Liver (tissue), 9 donors: Measurements from ENCODE around the gene GNAS-AS1. TPM values are rescaled to one million over a fixed set of nuclear protein-coding genes. Genes with fewer than 3 reads are reported as not detected.

Experiments used
- DNase-seq: peaks from one replicate; pipeline ENCODE4 v3.0.0-alpha.2; 2017; ENCODE audit warnings: low spot score
- H3K27ac ChIP-seq, 2 donors: one replicate each; pipeline ENCODE4 v1.7.0; 2013; ENCODE audit warnings: inconsistent platforms in 2 of 2, low read length in 2 of 2, control low read depth in 1 of 2, low read depth in 1 of 2, mild to moderate bottlenecking in 1 of 2
- H3K27me3 ChIP-seq, 4 donors: one replicate each; pipeline versions ENCODE4 v1.6.1 to v1.7.0; 2013; ENCODE audit warnings: low read length in 3 of 4, inconsistent platforms in 1 of 4, mild to moderate bottlenecking in 1 of 4, moderate library complexity in 1 of 4; ENCODE audit not compliant: control insufficient read depth in 4 of 4, insufficient read depth in 4 of 4
- H3K36me3 ChIP-seq, 4 donors: one replicate each; pipeline versions ENCODE4 v1.6.1 to v1.7.0; 2013; ENCODE audit warnings: low read length in 3 of 4, mild to moderate bottlenecking in 3 of 4, low read depth in 1 of 4, moderate library complexity in 1 of 4; ENCODE audit not compliant: control insufficient read depth in 4 of 4, insufficient read depth in 3 of 4
- H3K4me1 ChIP-seq, 4 donors: one replicate each; pipeline versions ENCODE4 v1.6.1 to v1.7.0; 2013; ENCODE audit warnings: low read length in 3 of 4, mild to moderate bottlenecking in 3 of 4, moderate library complexity in 1 of 4; ENCODE audit not compliant: control insufficient read depth in 4 of 4, insufficient read depth in 4 of 4
- H3K4me3 ChIP-seq, 3 donors: one replicate each; pipeline versions ENCODE4 v1.6.1 to v1.7.0; 2013; ENCODE audit warnings: low read length in 3 of 3, control low read depth in 1 of 3, low read depth in 1 of 3, mild to moderate bottlenecking in 1 of 3
- H3K9ac ChIP-seq, 2 donors: one replicate each; pipeline ENCODE4 v1.7.0; 2013; ENCODE audit warnings: low read length in 2 of 2, mild to moderate bottlenecking in 2 of 2, moderate library complexity in 2 of 2, control low read depth in 1 of 2, low read depth in 1 of 2
- H3K9me3 ChIP-seq, 4 donors: one replicate each; pipeline versions ENCODE4 v1.6.1 to v1.7.0; 2013; ENCODE audit warnings: low read length in 3 of 4; ENCODE audit not compliant: control insufficient read depth in 4 of 4
- CTCF ChIP-seq: fragments of 150-350 bp; IDR thresholded peaks from 2 replicates; pipeline ENCODE4 v1.5.1; 2017; ENCODE audit warnings: improper control_type of control experiment, low read depth, low read length; ENCODE audit not compliant: missing input control
- FOXA1 ChIP-seq: IDR thresholded peaks from 2 replicates; pipeline ENCODE4 v1.6.1; 2016; ENCODE audit warnings: antibody characterized with exemption
- FOXA2 ChIP-seq: IDR thresholded peaks from 2 replicates; pipeline ENCODE4 v1.6.1; 2016; ENCODE audit warnings: antibody characterized with exemption
- GABPA ChIP-seq, 2 donors: IDR thresholded peaks in 1 of 2; conservative IDR thresholded peaks in 1 of 2; 2 replicates each; pipeline ENCODE4 v1.6.1; 2016; ENCODE audit warnings: antibody characterized with exemption in 2 of 2, mild to moderate bottlenecking in 1 of 2, moderate library complexity in 1 of 2
- HNF4A ChIP-seq, 2 donors: conservative IDR thresholded peaks; 2 replicates each; pipeline ENCODE4 v1.6.1; 2016; ENCODE audit warnings: antibody characterized with exemption in 2 of 2, mild to moderate bottlenecking in 2 of 2
- HNF4G ChIP-seq: IDR thresholded peaks from 2 replicates; pipeline ENCODE4 v1.6.1; 2016; ENCODE audit warnings: antibody characterized with exemption
- MAX ChIP-seq: IDR thresholded peaks from 2 replicates; pipeline ENCODE4 v1.6.1; 2016; ENCODE audit warnings: antibody characterized with exemption
- NR2F2 ChIP-seq: IDR thresholded peaks from 2 replicates; pipeline ENCODE4 v1.6.1; 2016; ENCODE audit warnings: antibody characterized with exemption
- RAD21 ChIP-seq, 2 donors: IDR thresholded peaks; 2 replicates each; pipeline ENCODE4 v1.6.1; 2016; ENCODE audit warnings: antibody characterized with exemption in 2 of 2, mild to moderate bottlenecking in 2 of 2
- REST ChIP-seq: IDR thresholded peaks from 2 replicates; pipeline ENCODE4 v1.6.1; 2016; ENCODE audit warnings: antibody characterized with exemption, mild to moderate bottlenecking
- RXRA ChIP-seq, 2 donors: IDR thresholded peaks; 2 replicates each; pipeline ENCODE4 v1.6.1; 2017 to 2018; ENCODE audit warnings: antibody characterized with exemption in 2 of 2, mild to moderate bottlenecking in 1 of 2
- SP1 ChIP-seq: IDR thresholded peaks from 2 replicates; pipeline ENCODE4 v1.6.1; 2018; ENCODE audit warnings: antibody characterized with exemption, mild to moderate bottlenecking
- TAF1 ChIP-seq: conservative IDR thresholded peaks from 2 replicates; pipeline ENCODE4 v1.6.1; 2016; ENCODE audit warnings: antibody characterized with exemption, mild to moderate bottlenecking
- ZBTB33 ChIP-seq: IDR thresholded peaks from 2 replicates; pipeline ENCODE4 v1.6.1; 2016; ENCODE audit warnings: antibody characterized with exemption
- WGBS: extraction: QIAGEN DNeasy Blood & Tissue Kit; methylation state at CpG from one replicate; pipeline ENCODE4 v1.1.7; 2013; 5-methylcytosine and 5-hydroxymethylcytosine counted together
- polyA plus RNA-seq, 2 donors: library from polyadenylated mRNA; stranded (reverse) in 1 of 2; unstranded in 1 of 2; fragments of 200-250 nt in 1 of 2; fragments of >200 nt in 1 of 2; fragmentation: Nextera tagmentation in 1 of 2; extraction: Ambion mirVana in 1 of 2; gene quantifications; one replicate each; pipeline versions ENCODE4 v1.2.1 to v1.2.3, GENCODE V29; 2013 to 2015
- total RNA-seq, 2 donors: library from RNA; depleted of rRNA; stranded (reverse); fragments of >200 nt; gene quantifications; one replicate each; pipeline ENCODE4 v1.2.3, GENCODE V29; 2014
- TF ChIP-seq, protein P1 (sequence below): IDR thresholded peaks from 2 replicates; pipeline ENCODE4 v1.6.1; 2016; ENCODE audit warnings: antibody characterized with exemption
- donor health status: healthy.
- donor health status: healthy.
- donor health status: healthy.
- donor health status: healthy.
- donor health status: healthy.

The GNAS-AS1 gene
- total and polyA plus RNA-seq, 4 donors = 0.08 to 0.42 (median 0.09) TPM; not detected in 1

GRCh38 chr20:58871533-58872102 is 20.9 kb upstream of the GNAS-AS1 start:
- TF ChIP-seq, protein P1, sequence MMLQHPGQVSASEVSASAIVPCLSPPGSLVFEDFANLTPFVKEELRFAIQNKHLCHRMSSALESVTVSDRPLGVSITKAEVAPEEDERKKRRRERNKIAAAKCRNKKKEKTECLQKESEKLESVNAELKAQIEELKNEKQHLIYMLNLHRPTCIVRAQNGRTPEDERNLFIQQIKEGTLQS = no peak
- TF ChIP-seq TAF1 (no peak), FOXA2 (no peak), HNF4G (no peak), RAD21 (IDR thresholded peaks at IDR 0.05) (no peak), GABPA (IDR thresholded peaks at IDR 0.05 in 1 of 2, conservative IDR thresholded peaks at IDR 0.05 in 1 of 2) (no peak), RXRA (IDR thresholded peaks at IDR 0.05) (no peak), NR2F2 (no peak), ZBTB33 (no peak), HNF4A (conservative IDR thresholded peaks at IDR 0.05) (no peak)
- Histone ChIP-seq H3K9ac (no peak overlapping the region), H3K27ac (no peak overlapping the region), H3K9me3 (no peaks in the 10 kb centered on the region), H3K4me1 (no peaks in the 10 kb centered on the region), H3K27me3 (no peaks in the 10 kb centered on the region), H3K4me3 (no peak overlapping the region), H3K36me3 (no peaks in the 10 kb centered on the region)
- no peak for DNase-seq
- WGBS = 80% methylated on average over 8 of the region's 8 CpGs

- H3K9ac ChIP-seq = no peak overlapping the region
- H3K36me3 ChIP-seq = no peaks in the 10 kb centered on the region
- no peaks in the 10 kb centered on the region for H3K27me3 ChIP-seq
- DNase-seq = peak; percentile 74
- no peak overlapping the region for H3K4me3 ChIP-seq
- TF ChIP-seq CTCF (peak; percentile 90), RAD21 (IDR thresholded peaks at IDR 0.05) (peak; percentile 93 to 97), SP1 (no peak)
- H3K4me1 ChIP-seq = no peaks in the 10 kb centered on the region
- H3K9me3 ChIP-seq = no peaks in the 10 kb centered on the region
- no peak overlapping the region for H3K27ac ChIP-seq
- WGBS = 56% methylated on average over 7 of the region's 7 CpGs
Measured at GRCh38 chr20:58870293-58871014, 19.8 kb upstream of the GNAS-AS1 start.

GRCh38 chr20:58869662-58870227 is 19.0 kb upstream of the GNAS-AS1 start:
- Histone ChIP-seq H3K4me3 (no peak overlapping the region), H3K4me1 (no peaks in the 10 kb centered on the region), H3K27ac (no peak overlapping the region), H3K36me3 (no peaks in the 10 kb centered on the region), H3K27me3 (no peaks in the 10 kb centered on the region), H3K9me3 (no peaks in the 10 kb centered on the region), H3K9ac (no peak overlapping the region)
- WGBS = 83% methylated on average over 7 of the region's 7 CpGs
- DNase-seq = no peak
- TF ChIP-seq FOXA2 (no peak), REST (no peak), HNF4G (no peak), CTCF (no peak), RXRA (IDR thresholded peaks at IDR 0.05) (no peak), TAF1 (no peak), GABPA (IDR thresholded peaks at IDR 0.05 in 1 of 2, conservative IDR thresholded peaks at IDR 0.05 in 1 of 2) (no peak), FOXA1 (no peak), RAD21 (IDR thresholded peaks at IDR 0.05) (no peak), MAX (no peak)
